T-helper 2 cell (primary cell): ENCODE measurements around the gene ELN.

Experiments used
- DNase-seq, 5 experiments: peaks; one replicate each; pipeline versions ENCODE4 v3.0.0 to v3.0.0-alpha.2; 2012 to 2022

The ELN gene

DNA sequence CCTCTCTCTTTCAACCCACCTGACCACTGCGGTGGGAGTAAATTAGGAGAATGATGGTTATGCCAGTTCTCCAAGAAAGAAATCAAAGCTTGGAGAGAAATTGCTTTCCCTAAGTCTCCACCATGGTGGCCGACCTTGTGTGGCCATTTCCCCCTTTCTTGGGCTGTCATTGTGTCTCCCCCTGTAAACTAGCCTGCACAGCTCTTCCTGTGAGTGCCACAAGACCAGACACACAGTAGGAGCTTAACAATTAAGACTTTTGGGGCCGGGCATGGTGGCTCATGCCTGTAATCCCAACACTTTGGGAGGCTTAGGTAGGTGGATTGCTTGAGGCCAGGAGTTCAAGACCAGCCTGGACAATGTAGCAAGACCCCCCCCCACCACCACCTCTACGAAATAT, 36.7 kb downstream of the ELN start:
- no peak for DNase-seq

DNA sequence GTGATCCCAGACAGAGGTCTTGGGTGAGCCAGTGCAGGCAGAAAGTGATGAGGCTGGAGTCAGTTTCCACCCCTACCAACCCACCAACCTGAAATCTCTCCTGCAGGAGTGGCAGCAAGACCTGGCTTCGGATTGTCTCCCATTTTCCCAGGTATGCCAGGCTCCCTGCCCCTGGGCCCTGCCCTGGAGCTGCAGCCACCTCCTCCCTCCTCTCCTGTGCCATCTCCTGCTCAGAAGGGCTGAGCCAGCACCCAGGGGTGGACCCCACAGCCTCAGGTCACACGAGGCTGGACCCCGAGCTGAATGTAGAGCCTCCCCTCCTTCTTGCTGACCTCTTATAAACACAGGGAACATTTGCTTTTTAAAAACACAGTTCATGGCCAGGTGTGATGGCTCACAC, 38.7 kb downstream of the ELN start:
- no peak for DNase-seq

DNA sequence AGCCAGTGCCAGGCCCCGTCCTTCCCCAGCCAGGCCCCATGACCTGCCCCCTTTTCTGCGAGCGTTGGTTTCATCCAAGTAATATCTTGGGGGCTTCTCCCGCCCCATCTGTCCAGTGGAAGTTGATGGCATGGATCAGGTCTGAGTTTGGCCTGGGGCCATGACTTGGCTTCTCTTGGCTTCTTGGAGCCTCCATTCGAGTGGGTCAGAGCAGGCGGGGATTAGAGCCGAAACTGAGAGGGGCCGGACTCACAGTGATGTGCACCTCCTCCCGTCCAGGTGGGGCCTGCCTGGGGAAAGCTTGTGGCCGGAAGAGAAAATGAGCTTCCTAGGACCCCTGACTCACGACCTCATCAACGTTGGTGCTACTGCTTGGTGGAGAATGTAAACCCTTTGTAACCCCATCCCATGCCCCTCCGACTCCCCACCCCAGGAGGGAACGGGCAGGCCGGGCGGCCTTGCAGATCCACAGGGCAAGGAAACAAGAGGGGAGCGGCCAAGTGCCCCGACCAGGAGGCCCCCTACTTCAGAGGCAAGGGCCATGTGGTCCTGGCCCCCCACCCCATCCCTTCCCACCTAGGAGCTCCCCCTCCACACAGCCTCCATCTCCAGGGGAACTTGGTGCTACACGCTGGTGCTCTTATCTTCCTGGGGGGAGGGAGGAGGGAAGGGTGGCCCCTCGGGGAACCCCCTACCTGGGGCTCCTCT, 40.6 kb downstream of the ELN start:
- no peak for DNase-seq

DNA sequence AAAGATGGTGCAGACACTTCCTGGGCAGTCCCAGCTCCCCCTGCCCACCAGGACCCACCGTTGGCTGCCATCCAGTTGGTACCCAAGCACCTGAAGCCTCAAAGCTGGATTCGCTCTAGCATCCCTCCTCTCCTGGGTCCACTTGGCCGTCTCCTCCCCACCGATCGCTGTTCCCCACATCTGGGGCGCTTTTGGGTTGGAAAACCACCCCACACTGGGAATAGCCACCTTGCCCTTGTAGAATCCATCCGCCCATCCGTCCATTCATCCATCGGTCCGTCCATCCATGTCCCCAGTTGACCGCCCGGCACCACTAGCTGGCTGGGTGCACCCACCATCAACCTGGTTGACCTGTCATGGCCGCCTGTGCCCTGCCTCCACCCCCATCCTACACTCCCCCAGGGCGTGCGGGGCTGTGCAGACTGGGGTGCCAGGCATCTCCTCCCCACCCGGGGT, 41.1 kb downstream of the ELN start:
- DNase-seq: no peak

DNA sequence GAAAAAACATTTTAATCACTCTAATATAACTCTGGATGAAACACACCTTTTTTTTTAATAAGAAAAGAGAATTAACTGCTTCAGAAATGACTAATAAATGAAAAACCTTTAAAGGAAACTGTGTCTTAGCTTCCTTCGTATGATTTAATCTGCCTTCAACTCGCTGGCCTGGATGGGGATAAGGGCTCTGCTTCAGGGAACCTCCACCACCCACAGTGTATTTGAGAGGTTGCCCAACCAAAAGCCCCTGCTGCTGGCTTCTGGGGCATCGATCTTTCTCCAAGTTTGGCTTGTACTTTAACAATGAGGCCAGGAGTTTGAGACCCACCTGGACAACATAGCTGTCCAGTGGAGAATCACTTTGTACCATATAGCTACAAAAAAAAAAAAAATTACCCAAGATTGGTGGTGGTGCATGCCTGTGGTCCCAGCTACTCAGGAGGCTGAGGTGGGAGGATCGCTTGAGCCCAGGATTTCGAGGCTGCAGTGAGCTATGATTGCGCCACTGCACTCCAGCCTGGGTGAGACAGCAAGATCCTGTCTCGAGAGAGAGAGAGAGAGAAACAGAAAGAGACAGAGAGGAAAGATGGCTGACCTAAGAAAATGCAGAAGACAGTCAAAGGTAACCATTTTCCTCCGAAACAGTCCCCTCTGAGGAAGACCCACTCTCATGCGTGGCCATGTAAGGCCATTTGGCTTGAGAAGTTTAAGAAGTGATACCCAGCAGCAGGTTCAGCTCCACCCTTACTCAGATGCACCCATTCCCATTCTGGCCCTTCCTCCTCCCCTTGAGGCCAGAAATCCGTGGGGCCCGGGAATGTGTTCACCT, 42.0 kb downstream of the ELN start:
- DNase-seq: no peak

DNA sequence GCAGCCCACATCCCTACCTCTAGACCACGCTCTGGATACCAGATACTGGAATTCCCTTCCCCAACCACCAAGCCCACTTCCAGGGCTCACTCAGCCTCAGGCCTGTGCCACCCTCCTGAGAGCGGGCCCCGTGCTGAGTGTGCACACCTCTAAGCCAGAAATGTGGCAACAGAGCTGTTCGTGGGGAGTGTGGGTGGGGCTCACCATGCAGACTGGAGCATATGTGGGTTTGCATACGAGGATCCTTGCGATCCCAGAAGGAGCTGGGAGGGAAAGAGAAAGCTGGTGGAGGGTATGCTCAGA, 42.6 kb downstream of the ELN start:
- DNase-seq: no peak

DNA sequence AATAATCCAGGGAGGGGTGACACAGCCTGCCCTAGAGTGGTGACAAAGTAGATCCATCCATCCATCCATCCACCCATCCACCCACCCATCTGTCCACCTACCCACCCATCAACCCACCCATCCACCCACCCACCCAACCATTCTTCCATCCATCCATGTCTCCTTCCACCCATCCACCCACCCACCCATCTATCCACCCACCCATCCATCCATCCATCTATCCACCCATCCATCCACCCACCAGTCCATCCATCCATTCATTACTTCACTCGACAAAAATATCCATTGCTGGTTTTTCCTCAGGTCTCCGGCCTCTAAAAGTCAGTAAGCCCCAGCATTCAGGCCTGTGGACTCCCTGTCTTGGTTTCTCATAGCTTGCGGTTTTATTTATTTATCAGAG, 43.1 kb downstream of the ELN start:
- DNase-seq: no peak

- no peak for DNase-seq
Observed at GRCh38 chr7:74074770-74075169, 46.8 kb downstream of the ELN start.

- no peak for DNase-seq
Observed at GRCh38 chr7:74078461-74078860, 50.5 kb downstream of the ELN start.

- DNase-seq: no peak
Observed at GRCh38 chr7:74082770-74083116, 54.8 kb downstream of the ELN start.

GRCh38 chr7:74083117-74083876, 55.3 kb downstream of the ELN start, which contains the start of gene LIMK1:
Gene LIMK1 (plus strand): TSS chr7:74083804. CDS start chr7:74083991, 187 bp downstream.
- DNase-seq: peak; percentile 72 to 81 (median 76)

DNA sequence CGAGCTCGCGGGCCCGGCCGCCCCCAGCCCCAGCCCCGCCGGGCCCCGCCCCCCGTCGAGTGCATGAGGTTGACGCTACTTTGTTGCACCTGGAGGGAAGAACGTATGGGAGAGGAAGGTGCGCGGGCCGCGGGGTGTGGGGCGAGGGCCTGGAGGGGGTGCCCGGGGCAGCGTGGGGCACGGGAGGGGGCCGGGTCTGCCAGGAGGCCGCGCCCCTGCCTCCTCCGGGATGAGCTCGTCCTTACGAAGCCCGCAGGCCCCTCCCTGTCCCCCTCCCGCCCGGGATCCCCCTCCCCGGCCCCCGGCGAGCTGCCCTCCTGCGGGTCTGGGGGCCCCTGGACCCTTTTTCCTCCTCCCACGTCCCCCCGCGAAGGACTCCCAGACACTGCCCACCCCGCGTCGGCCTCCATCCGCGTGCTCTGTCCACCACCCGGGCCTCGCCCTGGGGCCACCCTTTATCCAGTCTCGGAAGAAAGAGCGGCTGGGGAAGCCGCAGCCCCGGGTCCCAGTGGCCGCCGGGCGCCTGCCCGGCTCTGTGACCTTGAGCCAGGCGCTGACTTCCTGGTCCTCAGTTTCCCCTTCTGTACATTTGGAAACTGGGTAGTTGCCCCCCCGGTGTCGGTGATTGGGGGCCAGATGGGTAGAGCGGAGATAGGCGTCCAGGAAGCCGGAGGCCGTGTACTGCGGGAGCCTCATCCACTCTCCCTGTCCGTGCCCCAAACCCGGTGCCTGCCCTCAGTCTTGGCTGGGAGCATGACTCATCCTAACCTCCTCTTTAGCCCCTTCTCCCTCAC, 56.2 kb downstream of the ELN start:
- peak in 1 of 5 experiments; percentile 66 for DNase-seq

- no peak for DNase-seq
Observed at GRCh38 chr7:74084722-74085578, 57.0 kb downstream of the ELN start.

DNA sequence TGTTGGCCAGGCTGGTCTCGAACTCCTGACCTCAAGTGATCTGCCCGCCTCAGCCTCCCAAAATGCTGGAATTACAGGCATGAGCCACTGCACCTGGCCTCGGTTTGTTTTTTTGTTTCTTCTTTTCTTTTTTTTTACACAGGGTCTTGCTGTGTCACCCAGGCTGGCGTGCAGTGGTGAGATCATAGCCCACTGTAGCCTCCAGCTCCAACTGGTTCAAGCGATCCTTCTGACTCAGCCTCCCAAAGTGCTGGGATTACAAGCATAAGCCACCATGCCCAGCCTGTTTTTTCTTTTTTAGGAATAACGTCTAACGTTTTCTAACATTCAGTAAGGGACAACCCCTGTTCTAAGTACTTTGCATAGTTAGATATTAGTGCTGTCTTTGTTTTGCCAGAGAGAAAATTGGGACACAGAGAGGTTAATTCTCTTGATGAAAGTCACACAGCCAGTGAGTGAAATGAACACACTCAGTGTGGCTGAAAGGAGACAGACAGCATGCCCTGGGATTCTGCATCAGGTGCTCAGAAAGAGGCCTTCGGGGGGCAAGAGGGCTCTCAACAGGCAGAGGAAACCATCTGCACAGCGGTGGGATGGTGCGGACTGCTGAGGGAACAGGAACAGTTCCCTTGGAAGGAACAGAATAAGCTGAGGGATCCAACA, 59.9 kb downstream of the ELN start:
- no peak for DNase-seq

- DNase-seq: no peak
Observed at GRCh38 chr7:74092321-74092963, 64.5 kb downstream of the ELN start.

DNA sequence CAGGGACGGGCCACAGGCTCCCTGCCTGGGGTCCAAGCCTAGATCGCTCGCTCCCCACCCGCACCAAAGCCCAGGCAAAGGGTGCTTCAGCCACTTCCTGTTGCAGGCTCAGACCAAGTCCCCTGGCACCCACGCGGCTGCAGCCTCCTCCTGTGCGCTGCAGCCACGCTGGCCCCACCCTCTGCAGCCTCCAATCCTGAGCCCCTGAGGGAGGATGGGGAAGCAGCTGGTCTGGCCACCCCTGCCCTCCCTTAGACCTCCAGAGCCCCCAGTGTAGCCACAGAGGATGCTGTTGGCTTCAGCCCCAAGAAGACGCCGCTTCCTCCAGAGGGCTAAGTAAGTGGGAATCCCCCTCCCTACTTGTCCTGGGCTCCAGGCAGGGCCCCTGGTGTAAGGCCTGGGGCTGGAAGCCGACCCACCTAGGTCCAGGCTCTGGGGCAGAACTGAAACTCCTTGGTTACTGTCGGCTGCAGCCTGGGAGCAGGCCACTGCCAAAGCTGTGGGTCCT, 65.0 kb downstream of the ELN start:
- peak in 1 of 5 experiments; percentile 16 for DNase-seq

GRCh38 chr7:74093671-74094223, 65.8 kb downstream of the ELN start:
- DNase-seq: no peak

DNA sequence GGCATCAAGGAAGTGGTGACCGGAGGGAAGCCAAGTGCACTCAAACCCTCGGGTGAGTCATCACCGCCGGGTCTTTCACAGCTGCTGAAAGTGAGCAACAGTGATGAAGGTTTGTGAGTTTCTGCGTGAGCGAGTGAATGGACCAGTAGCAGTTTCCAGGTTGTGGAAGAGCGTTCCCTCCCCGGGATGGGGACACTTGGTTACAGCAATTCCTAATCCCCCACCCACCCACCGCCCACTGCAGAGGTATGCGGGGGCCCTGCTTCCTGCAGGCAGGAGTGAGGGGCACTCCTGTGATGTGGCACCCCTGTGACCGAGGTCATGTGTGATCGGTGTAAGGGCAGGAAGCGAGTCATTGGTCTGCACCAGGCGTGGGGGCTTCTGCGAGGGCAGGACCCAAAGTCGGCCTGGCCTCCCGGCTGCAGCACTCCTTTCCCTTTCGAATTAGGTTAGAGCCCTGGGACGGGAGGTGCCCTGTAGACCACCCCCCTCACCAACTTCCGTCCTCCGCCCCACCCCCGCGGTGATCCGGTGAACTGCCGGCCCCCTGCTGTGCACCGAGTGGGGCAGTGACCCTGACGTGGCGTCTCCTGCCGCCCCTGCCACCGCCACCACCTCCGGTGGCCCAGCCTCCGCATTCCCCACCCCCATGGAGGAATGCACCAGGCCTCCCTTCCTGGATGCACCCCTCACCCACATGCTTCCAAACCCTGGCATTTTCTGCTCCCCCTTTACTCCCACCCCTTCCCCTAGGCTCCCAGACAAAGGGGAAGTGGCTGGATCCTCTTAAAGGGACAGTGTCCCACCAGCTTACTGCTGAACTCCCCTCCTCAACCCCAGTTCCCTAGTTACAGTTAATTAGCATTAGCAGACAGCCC, 66.5 kb downstream of the ELN start:
- DNase-seq: peak in 4 of 5 experiments; percentile 20 to 84 (median 64)

DNA sequence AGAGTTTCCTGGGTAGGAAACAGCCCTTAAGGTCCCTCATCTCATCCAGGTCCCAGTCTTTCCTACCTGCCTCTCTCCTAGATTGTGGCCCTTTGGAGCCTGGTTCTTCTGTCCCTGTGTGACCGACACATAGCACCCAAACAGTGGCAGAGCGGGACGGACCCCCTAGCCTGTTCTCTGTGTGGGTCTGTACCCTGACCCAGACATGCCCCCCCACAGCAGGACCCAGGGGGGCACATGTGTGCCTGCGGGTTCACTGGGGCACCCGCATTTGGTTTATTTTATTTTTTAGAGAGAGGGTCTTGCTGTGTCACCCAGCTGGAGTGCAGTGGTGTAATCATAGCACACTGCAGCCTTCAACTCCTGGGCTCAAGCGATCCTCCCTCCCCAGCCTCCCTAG, 67.2 kb downstream of the ELN start:
- DNase-seq: no peak
